ENCODE results near the gene PIEZO2.

PIEZO2 gene

DNA sequence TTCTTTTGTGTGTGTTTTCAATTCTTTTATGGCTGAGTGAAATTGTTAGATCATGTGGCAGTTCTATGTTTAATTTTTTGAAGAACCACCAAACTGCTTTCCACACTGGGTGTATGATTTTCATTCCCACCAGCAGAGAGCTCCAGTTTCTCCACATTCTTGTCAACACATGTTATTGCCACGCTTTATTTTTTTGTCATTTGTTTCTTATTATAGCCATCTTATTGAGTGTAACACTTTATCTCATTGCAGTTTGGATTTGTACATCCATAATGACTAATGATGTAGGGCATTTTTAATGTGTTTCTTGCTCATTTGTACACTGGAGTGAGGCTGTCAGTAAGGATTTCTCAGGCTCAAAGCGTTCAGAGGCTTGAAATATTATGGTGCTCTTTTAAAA, 184.2 kb downstream of the PIEZO2 start (continued):
- TF ChIP-seq BCL6B (tag by site-specific recombination; IDR thresholded peaks at IDR 0.05) (no peak), ZIC2 (tag by site-specific recombination; IDR thresholded peaks at IDR 0.05) (no peak), ZNF26 (tag by site-specific recombination; IDR thresholded peaks at IDR 0.05) (no peak)

- ChIA-PET CTCF (no interaction called here), POLR2A (no interaction called here)
- Histone ChIP-seq H3K36me3 (ENCODE audit: control insufficient read depth in 2 of 2, insufficient read depth in 1 of 2, low read length in 2 of 2) (no peaks in the 10 kb centered on the region), H3K4me1 (ENCODE audit: control insufficient read depth, insufficient read depth, low read length) (no peaks in the 10 kb centered on the region), H3K4me3 (ENCODE audit: low read depth, low read length) (no peak overlapping the region), H3K27ac (ENCODE audit: extremely low read depth, low read depth, low read length) (no peak overlapping the region), H3K9me3 (ENCODE audit: control insufficient read depth, insufficient read depth, low read depth, low read length) (no peaks in the 10 kb centered on the region)
- TF ChIP-seq ZNF677 (tag by site-specific recombination; IDR thresholded peaks at IDR 0.05) (no peak), ZNF510 (tag by site-specific recombination; IDR thresholded peaks at IDR 0.05; ENCODE audit: insufficient replicate concordance) (no peak), ZFP3 (tag by site-specific recombination; IDR thresholded peaks at IDR 0.05; ENCODE audit: low read depth) (no peak), ZNF558 (tag by site-specific recombination; IDR thresholded peaks at IDR 0.05) (no peak), ZNF362 (tag by site-specific recombination; IDR thresholded peaks at IDR 0.05) (no peak), ZNF654 (tag by site-specific recombination; IDR thresholded peaks at IDR 0.05; ENCODE audit: low read depth) (no peak)
- TF ChIP-seq, protein P1, sequence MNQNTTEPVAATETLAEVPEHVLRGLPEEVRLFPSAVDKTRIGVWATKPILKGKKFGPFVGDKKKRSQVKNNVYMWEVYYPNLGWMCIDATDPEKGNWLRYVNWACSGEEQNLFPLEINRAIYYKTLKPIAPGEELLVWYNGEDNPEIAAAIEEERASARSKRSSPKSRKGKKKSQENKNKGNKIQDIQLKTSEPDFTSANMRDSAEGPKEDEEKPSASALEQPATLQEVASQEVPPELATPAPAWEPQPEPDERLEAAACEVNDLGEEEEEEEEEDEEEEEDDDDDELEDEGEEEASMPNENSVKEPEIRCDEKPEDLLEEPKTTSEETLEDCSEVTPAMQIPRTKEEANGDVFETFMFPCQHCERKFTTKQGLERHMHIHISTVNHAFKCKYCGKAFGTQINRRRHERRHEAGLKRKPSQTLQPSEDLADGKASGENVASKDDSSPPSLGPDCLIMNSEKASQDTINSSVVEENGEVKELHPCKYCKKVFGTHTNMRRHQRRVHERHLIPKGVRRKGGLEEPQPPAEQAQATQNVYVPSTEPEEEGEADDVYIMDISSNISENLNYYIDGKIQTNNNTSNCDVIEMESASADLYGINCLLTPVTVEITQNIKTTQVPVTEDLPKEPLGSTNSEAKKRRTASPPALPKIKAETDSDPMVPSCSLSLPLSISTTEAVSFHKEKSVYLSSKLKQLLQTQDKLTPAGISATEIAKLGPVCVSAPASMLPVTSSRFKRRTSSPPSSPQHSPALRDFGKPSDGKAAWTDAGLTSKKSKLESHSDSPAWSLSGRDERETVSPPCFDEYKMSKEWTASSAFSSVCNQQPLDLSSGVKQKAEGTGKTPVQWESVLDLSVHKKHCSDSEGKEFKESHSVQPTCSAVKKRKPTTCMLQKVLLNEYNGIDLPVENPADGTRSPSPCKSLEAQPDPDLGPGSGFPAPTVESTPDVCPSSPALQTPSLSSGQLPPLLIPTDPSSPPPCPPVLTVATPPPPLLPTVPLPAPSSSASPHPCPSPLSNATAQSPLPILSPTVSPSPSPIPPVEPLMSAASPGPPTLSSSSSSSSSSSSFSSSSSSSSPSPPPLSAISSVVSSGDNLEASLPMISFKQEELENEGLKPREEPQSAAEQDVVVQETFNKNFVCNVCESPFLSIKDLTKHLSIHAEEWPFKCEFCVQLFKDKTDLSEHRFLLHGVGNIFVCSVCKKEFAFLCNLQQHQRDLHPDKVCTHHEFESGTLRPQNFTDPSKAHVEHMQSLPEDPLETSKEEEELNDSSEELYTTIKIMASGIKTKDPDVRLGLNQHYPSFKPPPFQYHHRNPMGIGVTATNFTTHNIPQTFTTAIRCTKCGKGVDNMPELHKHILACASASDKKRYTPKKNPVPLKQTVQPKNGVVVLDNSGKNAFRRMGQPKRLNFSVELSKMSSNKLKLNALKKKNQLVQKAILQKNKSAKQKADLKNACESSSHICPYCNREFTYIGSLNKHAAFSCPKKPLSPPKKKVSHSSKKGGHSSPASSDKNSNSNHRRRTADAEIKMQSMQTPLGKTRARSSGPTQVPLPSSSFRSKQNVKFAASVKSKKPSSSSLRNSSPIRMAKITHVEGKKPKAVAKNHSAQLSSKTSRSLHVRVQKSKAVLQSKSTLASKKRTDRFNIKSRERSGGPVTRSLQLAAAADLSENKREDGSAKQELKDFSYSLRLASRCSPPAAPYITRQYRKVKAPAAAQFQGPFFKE (tag by site-specific recombination; IDR thresholded peaks at IDR 0.05; ENCODE audit: borderline replicate concordance): no peak
Observed at GRCh38 chr18:10953672-10954071, 195.7 kb downstream of the PIEZO2 start.

DNA sequence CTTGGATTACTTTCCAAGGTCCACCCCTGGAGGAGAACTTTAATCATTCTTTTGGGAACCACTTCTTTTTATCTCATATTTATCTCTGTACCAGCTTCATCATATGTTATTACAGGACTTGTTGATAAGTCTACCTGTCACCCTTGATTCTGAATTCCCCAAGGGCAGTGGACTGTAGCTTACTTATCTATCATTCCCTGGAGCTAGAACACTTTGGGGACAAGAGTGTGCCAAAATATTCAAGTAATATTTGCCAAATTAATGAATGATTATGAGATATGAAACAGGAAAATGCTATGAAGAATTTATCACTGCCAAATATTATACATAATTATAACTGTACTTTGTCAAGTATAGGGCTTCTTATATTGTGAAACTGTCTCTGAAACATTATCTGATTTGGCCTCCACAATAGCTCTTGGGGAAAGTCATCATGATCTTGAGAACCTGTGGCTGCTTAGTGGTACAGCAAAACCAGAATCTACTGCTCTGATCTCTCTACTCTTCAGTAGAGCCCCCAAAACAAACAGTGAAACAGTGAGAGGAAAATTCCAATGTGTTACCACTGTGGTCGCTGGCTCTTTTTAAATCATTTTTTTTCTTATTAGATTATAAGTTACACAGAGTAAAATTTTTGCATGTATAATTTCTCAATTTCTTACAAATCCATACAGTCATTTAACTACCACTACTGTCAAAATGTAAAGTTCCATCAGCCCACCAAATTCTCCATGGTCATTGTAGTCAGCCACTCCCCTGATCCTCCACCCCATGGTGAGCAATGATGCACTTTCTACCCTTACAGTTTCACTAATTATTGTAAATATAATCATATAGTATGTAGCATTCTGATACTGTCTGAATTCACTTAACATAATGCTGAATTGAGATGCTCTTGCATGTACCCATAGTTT, 197.5 kb downstream of the PIEZO2 start:
- ChIA-PET POLR2A (no interaction called here), CTCF (no interaction called here)
- H3K36me3 ChIP-seq (ENCODE audit: control insufficient read depth in 2 of 2, insufficient read depth in 1 of 2, low read length in 2 of 2): no peaks in the 10 kb centered on the region
- H3K4me3 ChIP-seq (ENCODE audit: low read depth, low read length): no peak overlapping the region
- no peak overlapping the region for H3K27ac ChIP-seq (ENCODE audit: extremely low read depth, low read depth, low read length)
- H3K4me1 ChIP-seq (ENCODE audit: control insufficient read depth, insufficient read depth, low read length): no peaks in the 10 kb centered on the region
- H3K9me3 ChIP-seq (ENCODE audit: control insufficient read depth, insufficient read depth, low read depth, low read length): no peaks in the 10 kb centered on the region; the same call in 1 of the 2 replicates
- no peak for TF ChIP-seq PRDM1 (tag by site-specific recombination; IDR thresholded peaks at IDR 0.05)
- no peak for TF ChIP-seq ZXDB (tag by site-specific recombination; IDR thresholded peaks at IDR 0.05)
- no peak for TF ChIP-seq WT1 (tag by site-specific recombination; IDR thresholded peaks at IDR 0.05)
- TF ChIP-seq ZNF311 (tag by site-specific recombination; IDR thresholded peaks at IDR 0.05; ENCODE audit: borderline replicate concordance): no peak
- TF ChIP-seq ZIC2 (tag by site-specific recombination; IDR thresholded peaks at IDR 0.05): no peak
- no peak for TF ChIP-seq REPIN1 (tag by site-specific recombination; IDR thresholded peaks at IDR 0.05; ENCODE audit: low read depth)
- no peak for TF ChIP-seq KLF1 (tag by site-specific recombination; IDR thresholded peaks at IDR 0.05)
- TF ChIP-seq SP3 (tag by site-specific recombination; IDR thresholded peaks at IDR 0.05): no peak
- no peak for TF ChIP-seq ZNF37A (tag by site-specific recombination; IDR thresholded peaks at IDR 0.05)
- TF ChIP-seq ZNF350 (tag by site-specific recombination; IDR thresholded peaks at IDR 0.05): no peak
- TF ChIP-seq ZNF623 (tag by site-specific recombination; IDR thresholded peaks at IDR 0.05): no peak
- no peak for TF ChIP-seq ZNF398 (tag by site-specific recombination; IDR thresholded peaks at IDR 0.05)
